OCI-LY1 (cell line): ENCODE measurements around the gene CDC42.

Source experiments
- H2AFZ ChIP-seq: fragments of 200-600 bp; sonication (generic), shearing (Covaris generic); 2 replicates; pipeline ENCODE4 v1.6.0; 2014; ENCODE audit warnings: antibody characterized with exemption, mild to moderate bottlenecking, low read length
- H3F3A ChIP-seq: fragments of 200-600 bp; sonication (generic), shearing (Covaris generic); 2 replicates; pipeline ENCODE4 v1.6.0; 2014; ENCODE audit warnings: mild to moderate bottlenecking, antibody characterized with exemption, low read length, moderate library complexity; ENCODE audit not compliant: insufficient read depth
- H3K27ac ChIP-seq: fragments of 200-600 bp; sonication (generic); 2 replicates; pipeline ENCODE4 v1.5.1; 2014; ENCODE audit warnings: low read length, mixed run types, mild to moderate bottlenecking, low read depth; ENCODE audit not compliant: poor library complexity, severe bottlenecking
- H3K27me3 ChIP-seq: fragments of 200-600 bp; sonication (generic); 2 replicates; pipeline ENCODE4 v1.6.0; 2014; ENCODE audit warnings: antibody characterized with exemption, mild to moderate bottlenecking, low read length, moderate library complexity; ENCODE audit not compliant: insufficient read depth
- H3K36me3 ChIP-seq: fragments of 200-600 bp; sonication (generic); 2 replicates; pipeline ENCODE4 v1.6.1; 2014; ENCODE audit warnings: mild to moderate bottlenecking, antibody characterized with exemption, low read length, moderate library complexity, mixed read lengths; ENCODE audit not compliant: insufficient read depth
- H3K4me1 ChIP-seq: fragments of 200-600 bp; sonication (generic); 2 replicates; pipeline ENCODE4 v1.5.1; 2014; ENCODE audit warnings: mild to moderate bottlenecking, low read length, moderate library complexity; ENCODE audit not compliant: insufficient read depth, severe bottlenecking
- H3K4me2 ChIP-seq: fragments of 200-600 bp; sonication (generic), shearing (Covaris generic); 2 replicates; pipeline ENCODE4 v1.6.1; 2014; ENCODE audit warnings: low read length
- H3K4me3 ChIP-seq: fragments of 200-600 bp; sonication (generic); 2 replicates; pipeline ENCODE4 v1.5.1; 2014; ENCODE audit warnings: low read length, low read depth, mild to moderate bottlenecking, mixed read lengths; ENCODE audit not compliant: poor library complexity, severe bottlenecking
- H3K79me2 ChIP-seq: fragments of 200-600 bp; shearing (Covaris generic); 2 replicates; pipeline ENCODE4 v1.6.1; 2016; ENCODE audit warnings: mixed run types, low read length, mixed read lengths; ENCODE audit not compliant: insufficient read depth
- H3K9ac ChIP-seq: fragments of 200-600 bp; sonication (generic), shearing (Covaris generic); 2 replicates; pipeline ENCODE4 v1.6.1; 2014; ENCODE audit warnings: mild to moderate bottlenecking, low read length, mixed read lengths
- H3K9me2 ChIP-seq: fragments of 200-600 bp; sonication (generic), shearing (Covaris generic); 2 replicates; pipeline ENCODE4 v1.6.1; 2014; ENCODE audit warnings: low read depth, mild to moderate bottlenecking, low read length, mixed read lengths
- H3K9me3 ChIP-seq: fragments of 200-600 bp; shearing (Covaris generic); 2 replicates; pipeline ENCODE4 v1.6.1; 2014; ENCODE audit warnings: low read length, mixed read lengths
- H4K20me1 ChIP-seq: fragments of 200-600 bp; sonication (generic), shearing (Covaris generic); 2 replicates; pipeline ENCODE4 v1.6.0; 2016; ENCODE audit warnings: mild to moderate bottlenecking, low read length; ENCODE audit not compliant: insufficient read depth
- CTCF ChIP-seq: fragments of 200-600 bp; sonication (generic), shearing (Covaris generic); IDR thresholded peaks from 2 replicates; pipeline ENCODE4 v1.5.1; 2017; ENCODE audit warnings: mild to moderate bottlenecking, antibody characterized with exemption, low read length, moderate library complexity, mixed read lengths
- EZH2 ChIP-seq: fragments of 200-600 bp; sonication (generic), shearing (Covaris generic); IDR thresholded peaks from 2 replicates; pipeline ENCODE4 v1.8.0; 2017; ENCODE audit warnings: borderline replicate concordance, mixed run types, mild to moderate bottlenecking, antibody characterized with exemption, low read length, moderate library complexity, mixed read lengths

Gene CDC42

GRCh38 chr1:22121421-22121911 is 69.0 kb downstream of the CDC42 start:
- Histone ChIP-seq H3K9ac (no peak overlapping the region), H2AFZ (no peak overlapping the region), H3K9me3 (no peaks in the 10 kb centered on the region), H3K27ac (no peak overlapping the region), H3K4me1 (peaks cover 4% of the 10 kb centered on the region), H3K79me2 (no peaks in the 10 kb centered on the region), H4K20me1 (no peaks in the 10 kb centered on the region), H3K9me2 (no peaks in the 10 kb centered on the region), H3F3A (no peaks in the 10 kb centered on the region), H3K4me2 (no peak overlapping the region), H3K4me3 (no peak overlapping the region), H3K36me3 (no peaks in the 10 kb centered on the region; the same call in 1 of the 2 replicates), H3K27me3 (0 out of 2 replicates have a peak, but pooled peaks cover 4% of the 10 kb centered on the region)
- TF ChIP-seq CTCF (no peak), EZH2 (no peak)

GRCh38 chr1:22122273-22123070 is 70.0 kb downstream of the CDC42 start:
- no peak overlapping the region for H3K4me2 ChIP-seq

GRCh38 chr1:22123071-22123390 is 70.5 kb downstream of the CDC42 start:
- Histone ChIP-seq H2AFZ (no peak overlapping the region), H4K20me1 (no peaks in the 10 kb centered on the region), H3K4me2 (no peak overlapping the region), H3K9ac (no peak overlapping the region), H3K4me3 (no peak overlapping the region), H3K4me1 (no peaks in the 10 kb centered on the region), H3K27ac (no peak overlapping the region), H3K36me3 (no peaks in the 10 kb centered on the region; the same call in 1 of the 2 replicates), H3K9me3 (no peaks in the 10 kb centered on the region), H3F3A (no peaks in the 10 kb centered on the region), H3K79me2 (no peaks in the 10 kb centered on the region), H3K9me2 (no peaks in the 10 kb centered on the region), H3K27me3 (0 out of 2 replicates have a peak, but pooled peaks cover 10% of the 10 kb centered on the region)
- TF ChIP-seq CTCF = no peak
- no peak for TF ChIP-seq EZH2

More at GRCh38 chr1:22122273-22123070, 70.0 kb downstream of the CDC42 start:
- H3K9me2 ChIP-seq = no peaks in the 10 kb centered on the region
- H2AFZ ChIP-seq = no peak overlapping the region
- 0 out of 2 replicates have a peak, but pooled peaks cover 4% of the 10 kb centered on the region for H3K27me3 ChIP-seq
- no peak overlapping the region for H3K4me3 ChIP-seq
- H4K20me1 ChIP-seq = no peaks in the 10 kb centered on the region
- peaks cover 3% of the 10 kb centered on the region for H3K4me1 ChIP-seq
- H3K27ac ChIP-seq = no peak overlapping the region
- TF ChIP-seq EZH2 = no peak
- TF ChIP-seq CTCF = no peak
- no peaks in the 10 kb centered on the region for H3K79me2 ChIP-seq
- H3K9ac ChIP-seq = no peak overlapping the region
- no peaks in the 10 kb centered on the region for H3F3A ChIP-seq
- no peaks in the 10 kb centered on the region; the same call in 1 of the 2 replicates for H3K36me3 ChIP-seq
- no peaks in the 10 kb centered on the region for H3K9me3 ChIP-seq
